CD4-positive, CD25-positive, alpha-beta regulatory T cell (primary cell): ENCODE results near the gene ADCY9. TPM values are rescaled to one million over a fixed set of nuclear protein-coding genes. Genes with fewer than 3 reads are reported as not detected.
"Not testable (repeated sequence)": the region's sequence is repeated elsewhere in the genome, so short reads cannot be mapped to it uniquely, and the experiment has no call there.

ENCODE experiments used
- ATAC-seq, 2 donors: fragments of 150-1000 bp; cut with Tn5 transposase; one replicate each; pipeline ENCODE4 v1.10.0; 2021; ENCODE audit warnings: low read depth in 2 of 2, moderate number of reproducible peaks in 2 of 2, moderate library complexity in 1 of 2
- DNase-seq, 3 donors: peaks; one replicate each; pipeline versions ENCODE4 v3.0.0 to v3.0.0-alpha.2; 2012 to 2022; ENCODE audit warnings: mixed read lengths in 1 of 3
- H3K27ac ChIP-seq: one replicate; pipeline ENCODE4 v1.7.0; 2013; ENCODE audit warnings: mild to moderate bottlenecking, low read length; ENCODE audit not compliant: insufficient read depth, poor library complexity, severe bottlenecking
- H3K27me3 ChIP-seq: one replicate; pipeline ENCODE4 v1.7.0; 2013; ENCODE audit warnings: low read length; ENCODE audit not compliant: control insufficient read depth, insufficient read depth
- H3K36me3 ChIP-seq: one replicate; pipeline ENCODE4 v1.7.0; 2013; ENCODE audit warnings: mild to moderate bottlenecking, low read length, moderate library complexity; ENCODE audit not compliant: control insufficient read depth, insufficient read depth
- H3K4me1 ChIP-seq: 2 replicates; pipeline ENCODE4 v1.7.0; 2013; ENCODE audit warnings: mild to moderate bottlenecking, low read length; ENCODE audit not compliant: insufficient read depth, control insufficient read depth, poor library complexity, severe bottlenecking
- H3K4me3 ChIP-seq: one replicate; pipeline ENCODE4 v1.7.0; 2013; ENCODE audit warnings: low read depth, mild to moderate bottlenecking, low read length, moderate library complexity
- H3K9me3 ChIP-seq, 2 experiments: 1 replicate in 1 of 2; 2 replicates in 1 of 2; pipeline ENCODE4 v1.7.0; 2013; ENCODE audit warnings: low read length in 2 of 2, mild to moderate bottlenecking in 1 of 2, moderate library complexity in 1 of 2; ENCODE audit not compliant: control insufficient read depth in 2 of 2
- H3K27ac Mint-ChIP-seq, 3 donors: one replicate each; pipeline ENCODE4 v1.8.0; 2020 to 2022; ENCODE audit warnings: mild to moderate bottlenecking in 3 of 3, mixed read lengths in 3 of 3, moderate library complexity in 2 of 3
- H3K27me3 Mint-ChIP-seq: one replicate; pipeline ENCODE4 v1.8.0; 2022; ENCODE audit warnings: mild to moderate bottlenecking, mixed read lengths
- H3K36me3 Mint-ChIP-seq: one replicate; pipeline ENCODE4 v1.8.0; 2020; ENCODE audit warnings: mixed read lengths
- H3K4me1 Mint-ChIP-seq, 4 donors: one replicate each; pipeline ENCODE4 v1.8.0; 2020 to 2022; ENCODE audit warnings: mixed read lengths in 4 of 4, mild to moderate bottlenecking in 1 of 4
- H3K4me3 Mint-ChIP-seq, 4 donors: one replicate each; pipeline ENCODE4 v1.8.0; 2020 to 2022; ENCODE audit warnings: mild to moderate bottlenecking in 4 of 4, mixed read lengths in 4 of 4, moderate library complexity in 3 of 4
- H3K9me3 Mint-ChIP-seq, 7 donors: one replicate each; pipeline ENCODE4 v1.8.0; 2020 to 2022; ENCODE audit warnings: mixed read lengths in 7 of 7, mild to moderate bottlenecking in 3 of 7, moderate library complexity in 2 of 7
- polyA plus RNA-seq, 4 donors: library from polyadenylated mRNA; unstranded; fragments of 300-500 nt; fragmentation: Illumina TruSeq; gene quantifications; one replicate each; pipeline ENCODE4 v1.2.3, GENCODE V29; 2021
- total RNA-seq: library from RNA; stranded (reverse); gene quantifications from one replicate; pipeline ENCODE4 v1.2.3, GENCODE V29; 2022

The ADCY9 gene
- total RNA-seq (7.8 TPM), polyA plus RNA-seq (under 1 TPM; 0.06 to 0.37 (median 0.17) TPM)

GRCh38 chr16:4116325-4117249 lies at the start of gene ADCY9:
Gene ADCY9, minus strand, starts transcription at chr16:4116442. Its CDS starts 1,000 bp downstream, at chr16:4115442.
- Histone ChIP-seq H3K27me3 (peaks cover 7% of the 10 kb centered on the region), H3K4me3 (peak within 1 kb of the TSS; percentile 40), H3K9me3 (no peaks in the 10 kb centered on the region), H3K36me3 (no peaks in the 10 kb centered on the region), H3K4me1 (peaks cover 18% of the 10 kb centered on the region), H3K27ac (no peak within 1 kb of the TSS)
- DNase-seq (peak; percentile 66 to 75 (median 68)), ATAC-seq (peak; percentile 72 to 79)
- H3K36me3 Mint-ChIP-seq, result no peaks in the 10 kb centered on the region
- peak within 1 kb of the TSS; percentile 82 to 96 (median 90) for H3K4me3 Mint-ChIP-seq
- H3K27ac Mint-ChIP-seq, result no peak within 1 kb of the TSS
- H3K9me3 Mint-ChIP-seq, result peaks cover 0 to 4% (median 0%) of the 10 kb centered on the region in 7 donors
- peaks cover 6% of the 10 kb centered on the region for H3K27me3 Mint-ChIP-seq
- H3K4me1 Mint-ChIP-seq, result peaks cover 4 to 39% (median 10%) of the 10 kb centered on the region in 4 donors

DNA sequence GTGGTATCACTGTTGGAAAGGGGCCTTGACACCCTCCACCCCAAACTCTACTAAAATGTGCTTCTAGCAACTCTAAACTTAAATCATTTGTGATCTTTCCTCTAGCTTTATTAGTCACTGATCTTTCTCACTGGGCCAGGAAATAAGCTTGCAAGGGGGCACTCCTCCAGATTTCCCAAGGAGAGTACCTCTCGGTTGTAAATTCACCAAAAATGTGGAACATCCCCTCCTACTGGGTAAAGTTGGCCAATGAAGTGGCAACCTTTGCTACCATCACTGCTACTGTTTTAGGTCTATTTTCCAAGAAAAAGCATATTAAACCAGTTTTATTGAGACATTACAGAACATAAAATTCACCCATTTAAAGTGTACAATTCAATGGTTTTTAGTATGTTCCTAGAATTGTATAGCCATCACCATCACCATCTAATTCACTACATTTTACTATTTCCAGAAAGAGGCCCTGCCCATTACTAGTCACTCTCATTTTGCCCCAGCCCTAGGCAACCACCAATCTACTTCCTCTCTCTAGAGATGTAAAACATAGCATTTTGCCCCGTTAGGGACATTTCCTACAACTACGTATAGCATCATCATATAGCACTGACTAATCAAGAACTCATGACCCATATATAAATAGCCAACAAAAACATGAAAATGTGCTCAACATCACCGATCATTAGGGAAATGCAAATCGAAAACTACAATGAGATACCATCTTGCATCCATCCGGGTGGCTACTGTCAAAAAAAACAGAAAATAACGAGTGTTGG lies 44.6 kb upstream of the ADCY9 start:
- H3K9me3 ChIP-seq, result no peaks in the 10 kb centered on the region
- Mint-ChIP-seq H3K36me3 (no peaks in the 10 kb centered on the region), H3K9me3 (no peaks in the 10 kb centered on the region), H3K27ac (peak overlapping the region in 1 of 3 donors; percentile 39), H3K4me3 (peak overlapping the region in 1 of 4 donors; percentile 5), H3K27me3 (no peaks in the 10 kb centered on the region), H3K4me1 (peaks cover 0 to 7% (median 0%) of the 10 kb centered on the region in 4 donors)
- DNase-seq (no peak), ATAC-seq (peak in 1 of 2 donors; percentile 28)
- H3K4me1 ChIP-seq, result no peaks in the 10 kb centered on the region
- no peak overlapping the region for H3K27ac ChIP-seq
- no peak overlapping the region for H3K4me3 ChIP-seq
- no peaks in the 10 kb centered on the region for H3K36me3 ChIP-seq
- H3K27me3 ChIP-seq, result no peaks in the 10 kb centered on the region

GRCh38 chr16:4159726-4160125 lies 43.5 kb upstream of the ADCY9 start:
- H3K4me3 Mint-ChIP-seq, result no peak overlapping the region
- no peaks in the 10 kb centered on the region for H3K27me3 ChIP-seq
- H3K4me1 ChIP-seq, result no peaks in the 10 kb centered on the region
- DNase-seq (no peak), ATAC-seq (no peak)
- H3K9me3 Mint-ChIP-seq, result no peaks in the 10 kb centered on the region
- no peak overlapping the region for H3K27ac Mint-ChIP-seq
- H3K36me3 ChIP-seq, result no peaks in the 10 kb centered on the region
- H3K27me3 Mint-ChIP-seq, result no peaks in the 10 kb centered on the region
- H3K4me1 Mint-ChIP-seq, result peaks cover 0 to 7% (median 0%) of the 10 kb centered on the region in 4 donors
- no peak overlapping the region for H3K4me3 ChIP-seq
- no peaks in the 10 kb centered on the region for H3K9me3 ChIP-seq
- no peak overlapping the region for H3K27ac ChIP-seq
- no peaks in the 10 kb centered on the region for H3K36me3 Mint-ChIP-seq

GRCh38 chr16:4158143-4159093 lies 42.2 kb upstream of the ADCY9 start:
- Mint-ChIP-seq H3K4me3 (no peak overlapping the region), H3K27ac (no peak overlapping the region), H3K36me3 (no peaks in the 10 kb centered on the region), H3K4me1 (peaks cover 0 to 7% (median 0%) of the 10 kb centered on the region in 4 donors), H3K9me3 (peaks cover 0 to under 1% (median 0%) of the 10 kb centered on the region in 7 donors), H3K27me3 (no peaks in the 10 kb centered on the region)
- no peak overlapping the region for H3K4me3 ChIP-seq
- no peak for ATAC-seq
- no peak for DNase-seq
- H3K9me3 ChIP-seq, result no peaks in the 10 kb centered on the region
- no peak overlapping the region for H3K27ac ChIP-seq
- no peaks in the 10 kb centered on the region for H3K4me1 ChIP-seq
- H3K27me3 ChIP-seq, result no peaks in the 10 kb centered on the region
- H3K36me3 ChIP-seq, result no peaks in the 10 kb centered on the region

DNA sequence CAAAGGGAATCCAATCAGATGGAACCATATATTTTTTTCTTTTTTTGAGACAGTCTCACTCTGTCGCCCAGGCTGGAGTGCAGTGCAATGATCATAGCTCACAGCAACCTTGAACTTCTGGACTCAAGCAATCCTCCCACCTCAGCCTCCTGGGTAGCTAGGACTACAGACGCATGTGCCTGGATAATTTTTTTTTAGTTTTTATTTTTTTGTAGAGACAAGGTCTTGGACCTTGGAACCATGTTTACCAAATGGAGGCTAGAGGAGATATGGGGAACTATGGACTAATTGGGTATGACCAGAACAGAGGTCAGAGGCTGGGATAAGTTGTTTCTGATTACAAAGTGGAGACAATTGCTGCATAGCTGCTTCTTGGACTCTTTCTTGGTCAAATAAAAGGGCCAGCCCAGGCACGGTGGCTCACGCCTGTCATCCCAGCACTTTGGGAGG lies 41.2 kb upstream of the ADCY9 start:
- H3K4me3 Mint-ChIP-seq, result no peak overlapping the region
- ATAC-seq (no peak), DNase-seq (no peak)
- no peak overlapping the region for H3K27ac Mint-ChIP-seq
- peaks cover 5% of the 10 kb centered on the region for H3K27me3 Mint-ChIP-seq
- Histone ChIP-seq H3K9me3 (no peaks in the 10 kb centered on the region), H3K4me3 (no peak overlapping the region), H3K27me3 (no peaks in the 10 kb centered on the region), H3K27ac (no peak overlapping the region), H3K4me1 (no peaks in the 10 kb centered on the region), H3K36me3 (no peaks in the 10 kb centered on the region)
- peaks cover 0 to 2% (median 0%) of the 10 kb centered on the region in 7 donors for H3K9me3 Mint-ChIP-seq
- no peaks in the 10 kb centered on the region for H3K36me3 Mint-ChIP-seq
- H3K4me1 Mint-ChIP-seq, result peaks cover 0 to 7% (median 0%) of the 10 kb centered on the region in 4 donors

DNA sequence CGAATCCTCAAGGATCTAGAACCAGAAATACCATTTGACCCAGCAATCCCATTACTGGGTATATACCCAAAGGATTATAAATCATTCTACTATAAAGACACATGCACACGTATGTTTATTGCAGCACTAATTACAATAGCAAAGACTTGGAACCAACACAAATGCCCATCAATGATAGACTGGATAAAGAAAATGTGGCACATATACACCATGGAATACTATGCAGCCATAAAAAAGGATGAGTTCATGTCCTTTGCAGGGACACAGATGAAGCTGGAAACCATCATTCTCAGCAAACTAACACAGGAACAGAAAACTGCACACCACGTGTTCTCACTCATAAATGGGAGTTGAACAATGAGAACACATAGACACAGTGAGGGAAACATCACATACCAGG lies 40.3 kb upstream of the ADCY9 start:
- H3K4me3 ChIP-seq, H3K4me1 ChIP-seq, H3K27ac Mint-ChIP-seq, H3K36me3 Mint-ChIP-seq, H3K27ac ChIP-seq, H3K36me3 ChIP-seq, H3K9me3 ChIP-seq, H3K4me3 Mint-ChIP-seq, DNase-seq, H3K27me3 ChIP-seq, H3K27me3 Mint-ChIP-seq, H3K9me3 Mint-ChIP-seq, H3K4me1 Mint-ChIP-seq, ATAC-seq: not testable (repeated sequence)

DNA sequence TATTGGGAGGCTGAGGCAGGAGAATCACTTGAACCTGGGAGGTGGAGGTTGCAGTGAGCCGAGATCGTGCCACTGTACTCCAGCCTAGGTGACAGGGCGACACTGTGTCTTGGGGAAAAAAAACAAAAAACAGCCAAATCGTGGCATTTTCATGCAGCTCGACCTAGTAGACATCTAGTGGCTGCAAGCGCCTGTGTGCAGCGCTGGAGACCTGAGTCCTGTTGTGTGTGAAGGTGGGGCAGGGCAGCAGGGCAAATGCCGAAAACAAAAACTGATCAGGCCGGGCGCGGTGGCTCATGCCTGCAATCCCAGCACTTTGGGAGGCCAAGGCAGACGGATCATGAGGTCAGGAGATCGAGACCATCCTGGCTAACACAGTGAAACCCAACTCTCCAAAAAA lies 37.1 kb upstream of the ADCY9 start:
- H3K4me1 Mint-ChIP-seq, H3K27me3 ChIP-seq, H3K9me3 Mint-ChIP-seq, H3K27ac ChIP-seq, DNase-seq, H3K4me3 ChIP-seq, H3K9me3 ChIP-seq, H3K4me1 ChIP-seq, H3K4me3 Mint-ChIP-seq, H3K36me3 ChIP-seq, ATAC-seq, H3K27ac Mint-ChIP-seq, H3K36me3 Mint-ChIP-seq: not testable (repeated sequence)
- H3K27me3 Mint-ChIP-seq, result peaks cover 12% of the 10 kb centered on the region
